ENCODE measurements around the gene ADM2.

DNA sequence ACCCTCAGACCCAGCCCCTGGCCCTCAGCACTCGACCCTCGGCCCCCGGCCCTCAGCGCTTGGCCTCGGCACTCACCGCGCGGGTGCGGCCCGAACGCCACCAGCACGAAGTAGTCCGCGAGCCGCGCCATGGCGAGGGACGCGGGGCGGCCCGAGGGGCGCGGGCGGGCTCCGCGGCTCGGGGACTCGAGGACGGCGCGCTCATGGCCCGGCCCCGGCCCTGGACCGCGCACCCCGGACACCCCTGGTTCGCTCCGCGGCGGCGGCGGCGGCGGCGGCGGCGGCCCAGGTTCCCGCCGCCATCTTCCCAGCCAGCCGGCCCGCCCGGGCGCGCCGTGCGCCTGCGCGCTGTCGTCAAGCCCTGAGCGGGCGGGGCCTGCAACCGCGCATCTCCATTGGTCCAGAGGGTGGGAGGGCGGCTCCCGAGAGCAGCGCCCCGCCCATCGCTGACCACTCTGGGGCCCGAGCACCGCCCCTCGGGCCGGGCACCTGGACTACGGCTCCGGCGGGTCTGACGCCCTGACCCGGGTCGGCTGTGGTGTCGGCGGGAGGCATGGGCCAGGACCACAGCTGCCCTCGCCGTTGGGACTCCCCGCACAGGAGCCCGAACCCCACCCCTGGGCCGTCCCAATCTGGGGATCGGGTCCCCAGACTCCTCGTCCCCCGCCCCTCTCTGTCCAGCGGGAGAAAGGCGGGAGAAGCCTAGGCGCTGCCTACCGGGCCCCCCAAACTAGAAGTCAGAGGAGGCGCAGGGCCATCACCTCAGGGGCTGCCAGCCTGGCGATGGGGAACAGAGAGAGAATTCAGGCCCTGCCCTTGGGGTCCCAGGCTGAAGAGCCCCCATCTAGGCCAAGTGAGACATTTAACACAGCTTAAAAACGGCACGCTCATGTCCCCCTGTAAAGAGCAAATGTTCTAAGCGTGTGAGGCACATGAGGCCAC, 6.4 kb upstream of the ADM2 start, which contains the start of gene SBF1:
- TF ChIP-seq, protein P1, sequence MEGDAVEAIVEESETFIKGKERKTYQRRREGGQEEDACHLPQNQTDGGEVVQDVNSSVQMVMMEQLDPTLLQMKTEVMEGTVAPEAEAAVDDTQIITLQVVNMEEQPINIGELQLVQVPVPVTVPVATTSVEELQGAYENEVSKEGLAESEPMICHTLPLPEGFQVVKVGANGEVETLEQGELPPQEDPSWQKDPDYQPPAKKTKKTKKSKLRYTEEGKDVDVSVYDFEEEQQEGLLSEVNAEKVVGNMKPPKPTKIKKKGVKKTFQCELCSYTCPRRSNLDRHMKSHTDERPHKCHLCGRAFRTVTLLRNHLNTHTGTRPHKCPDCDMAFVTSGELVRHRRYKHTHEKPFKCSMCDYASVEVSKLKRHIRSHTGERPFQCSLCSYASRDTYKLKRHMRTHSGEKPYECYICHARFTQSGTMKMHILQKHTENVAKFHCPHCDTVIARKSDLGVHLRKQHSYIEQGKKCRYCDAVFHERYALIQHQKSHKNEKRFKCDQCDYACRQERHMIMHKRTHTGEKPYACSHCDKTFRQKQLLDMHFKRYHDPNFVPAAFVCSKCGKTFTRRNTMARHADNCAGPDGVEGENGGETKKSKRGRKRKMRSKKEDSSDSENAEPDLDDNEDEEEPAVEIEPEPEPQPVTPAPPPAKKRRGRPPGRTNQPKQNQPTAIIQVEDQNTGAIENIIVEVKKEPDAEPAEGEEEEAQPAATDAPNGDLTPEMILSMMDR (IDR thresholded peaks at IDR 0.05; ENCODE audit: low read length), result no peak
- TF ChIP-seq EZH2 (optimal IDR thresholded peaks at IDR 0.05; ENCODE audit: low read depth, low read length), result no peak
